Hematopoietic multipotent progenitor cell treated with erythropoietin and hydrocortisone succinate and interleukin-3 and kit ligand, for 6 days (in vitro differentiated cells): Measurements from ENCODE around the gene PAX6.

Experiments
- DNase-seq: peaks from one replicate; pipeline ENCODE4 v3.0.0-alpha.2; 2015

Gene PAX6

GRCh38 chr11:31796499-31797189, 14.5 kb downstream of the PAX6 start:
- no peak for DNase-seq

GRCh38 chr11:31795706-31796498, 15.2 kb downstream of the PAX6 start:
- no peak for DNase-seq

DNA sequence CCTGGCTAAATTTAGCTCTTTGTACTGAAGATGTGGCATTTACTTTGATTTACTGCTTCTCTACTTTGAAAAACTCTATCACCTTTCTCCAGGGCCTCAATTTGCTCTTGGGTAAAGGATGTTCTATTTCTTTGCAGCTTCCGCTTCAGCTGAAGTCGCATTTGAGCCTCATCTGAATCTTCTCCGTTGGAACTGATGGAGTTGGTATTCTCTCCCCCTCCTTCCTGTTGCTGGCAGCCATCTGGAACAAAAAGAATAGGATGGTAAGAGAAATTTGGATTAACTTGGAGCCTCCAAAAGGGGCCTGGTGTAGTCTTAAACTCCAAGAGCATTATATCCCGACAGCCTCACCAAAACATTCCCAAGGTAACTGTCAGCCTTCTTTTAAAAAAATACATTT, 16.6 kb downstream of the PAX6 start:
- no peak for DNase-seq

DNA sequence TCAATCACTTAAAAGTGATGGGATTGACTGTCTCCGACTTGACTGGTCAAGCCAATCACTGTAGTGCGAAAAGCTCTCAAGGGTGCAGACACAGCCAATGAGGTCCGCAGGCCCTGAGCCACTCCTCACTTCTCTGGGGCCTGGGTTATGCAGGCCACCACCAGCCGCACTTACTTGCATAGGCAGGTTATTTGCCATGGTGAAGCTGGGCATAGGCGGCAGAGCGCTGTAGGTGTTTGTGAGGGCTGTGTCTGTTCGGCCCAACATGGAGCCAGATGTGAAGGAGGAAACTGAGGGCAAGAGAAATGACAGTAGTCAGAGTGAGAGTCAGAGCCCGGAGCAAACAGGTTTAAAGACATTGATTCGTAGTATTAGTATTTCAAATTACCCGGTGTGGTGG, 17.9 kb downstream of the PAX6 start:
- DNase-seq, result no peak

- no peak for DNase-seq
Observed at GRCh38 chr11:31792456-31792855, 18.7 kb downstream of the PAX6 start.

DNA sequence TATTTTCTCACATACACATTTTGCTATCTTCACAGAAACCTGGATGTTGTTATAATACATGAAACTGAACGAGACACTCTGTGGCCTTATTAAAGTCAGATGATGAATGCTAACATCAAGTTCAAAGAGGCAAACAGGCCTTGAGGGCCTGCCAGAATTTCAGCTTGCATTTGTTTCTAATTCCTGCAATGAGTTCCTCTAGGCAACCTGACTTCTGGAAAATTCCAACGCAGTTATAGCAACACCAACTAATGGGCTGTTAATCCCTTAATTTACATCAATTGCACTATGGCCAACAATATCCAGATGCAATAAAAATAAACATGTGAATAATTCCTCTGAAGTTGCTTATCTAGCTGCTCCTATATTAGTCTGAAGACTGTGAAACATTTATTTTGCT, 19.1 kb downstream of the PAX6 start:
- DNase-seq, result no peak

GRCh38 chr11:31790649-31791048, 20.5 kb downstream of the PAX6 start:
- DNase-seq, result no peak

GRCh38 chr11:31788085-31788484, 23.0 kb downstream of the PAX6 start:
- no peak for DNase-seq

GRCh38 chr11:31786996-31787685, 24.0 kb downstream of the PAX6 start:
- DNase-seq, result no peak

- no peak for DNase-seq
Observed at GRCh38 chr11:31784611-31785010, 26.5 kb downstream of the PAX6 start.

DNA sequence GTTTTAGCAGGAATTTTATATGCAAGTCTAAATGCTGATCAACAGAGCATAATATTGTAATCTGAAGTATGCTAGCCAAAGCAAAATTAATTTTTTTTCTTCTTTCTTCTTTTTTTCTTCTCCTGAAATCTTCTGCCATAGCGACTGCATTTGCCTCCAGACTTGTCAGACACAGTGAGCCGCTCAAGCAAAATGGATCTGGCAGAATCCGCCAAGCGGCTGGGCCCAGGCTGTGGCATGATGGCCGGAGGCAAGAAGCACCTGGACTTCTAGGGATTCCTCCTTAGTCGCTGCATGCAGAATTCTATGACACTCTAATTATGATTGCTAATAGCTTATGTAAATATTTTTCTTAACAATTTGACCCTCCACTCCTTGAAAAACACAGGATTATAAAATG, 27.9 kb downstream of the PAX6 start:
- no peak for DNase-seq

DNA sequence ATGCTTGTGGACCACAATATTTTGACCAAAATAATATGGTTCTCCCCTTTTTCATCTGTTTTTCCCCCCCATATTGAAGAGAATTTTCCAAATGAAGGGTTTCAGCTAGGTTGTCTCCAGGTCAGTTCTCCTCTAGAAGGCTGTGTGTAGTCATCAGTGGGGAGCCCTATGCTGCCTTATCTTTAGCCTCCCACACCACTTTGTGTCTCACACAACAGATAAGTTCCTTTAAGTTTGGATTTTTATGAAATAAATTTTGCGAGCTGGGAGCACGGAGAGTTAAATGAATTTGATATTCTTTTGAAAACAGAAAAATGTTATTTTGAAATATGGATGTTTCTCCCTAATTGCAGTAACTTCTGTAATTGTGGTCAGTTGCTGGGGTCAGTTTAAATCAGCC, 28.9 kb downstream of the PAX6 start:
- no peak for DNase-seq

- no peak for DNase-seq
Observed at GRCh38 chr11:31780480-31780971, 30.6 kb downstream of the PAX6 start.

GRCh38 chr11:31780078-31780477, 31.0 kb downstream of the PAX6 start:
- DNase-seq, result no peak

DNA sequence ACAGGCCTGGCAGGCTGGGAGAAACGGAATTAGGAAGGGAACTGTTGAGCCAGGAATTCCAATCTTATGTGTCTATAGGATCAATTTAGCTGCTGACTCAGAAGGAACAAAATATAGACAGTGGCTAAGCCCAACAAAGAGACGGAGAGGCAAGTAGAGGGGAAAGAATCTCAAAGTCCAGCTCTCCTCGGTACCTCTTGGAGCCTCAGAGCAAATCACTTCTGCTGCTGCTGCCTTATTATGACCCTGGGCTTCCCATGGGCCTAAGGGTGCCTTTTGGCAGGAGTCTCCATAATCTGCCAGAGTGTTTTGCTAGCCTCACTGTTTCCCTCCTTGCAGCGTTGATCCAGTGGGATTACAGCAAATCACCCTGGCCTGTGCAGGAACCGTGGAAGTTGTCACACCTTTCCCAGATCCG, 31.7 kb downstream of the PAX6 start:
- DNase-seq, result no peak

- no peak for DNase-seq
Observed at GRCh38 chr11:31772412-31772811, 38.7 kb downstream of the PAX6 start.

DNA sequence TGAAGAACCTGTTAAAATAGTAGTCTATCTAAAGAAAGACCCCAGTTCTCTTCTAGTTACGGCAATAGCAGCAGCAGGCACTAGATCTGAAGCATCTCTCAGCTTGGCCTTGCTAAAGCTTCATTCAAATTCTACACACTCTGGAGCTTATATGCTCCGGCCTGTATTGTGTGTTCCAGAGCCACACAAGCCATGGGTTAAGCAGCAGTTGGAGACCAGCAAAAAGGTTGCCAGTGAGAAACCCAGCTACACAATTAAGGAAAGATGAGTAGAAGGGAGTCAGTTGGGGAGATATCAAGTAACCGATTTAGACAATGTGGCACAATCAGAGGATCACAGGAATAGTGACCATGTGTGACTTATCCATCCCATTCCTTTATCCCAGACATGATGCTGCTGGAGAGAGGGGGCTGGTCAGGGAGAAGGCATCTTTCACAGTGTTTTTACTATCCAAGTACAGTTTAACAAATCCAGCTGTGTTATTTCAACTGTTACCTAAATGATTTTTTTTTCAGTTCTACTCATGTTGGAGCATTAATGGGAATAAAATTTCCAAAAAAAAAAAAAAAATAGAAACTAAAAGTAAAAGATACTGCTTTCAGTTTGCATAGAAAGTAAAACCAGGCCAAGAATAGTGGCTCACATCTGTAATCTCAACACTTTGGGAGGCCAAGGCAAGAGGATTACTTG, 41.0 kb downstream of the PAX6 start:
- DNase-seq, result no peak

- no peak for DNase-seq
Observed at GRCh38 chr11:31768749-31769640, 42.1 kb downstream of the PAX6 start.

GRCh38 chr11:31767685-31768084, 43.4 kb downstream of the PAX6 start:
- no peak for DNase-seq

DNA sequence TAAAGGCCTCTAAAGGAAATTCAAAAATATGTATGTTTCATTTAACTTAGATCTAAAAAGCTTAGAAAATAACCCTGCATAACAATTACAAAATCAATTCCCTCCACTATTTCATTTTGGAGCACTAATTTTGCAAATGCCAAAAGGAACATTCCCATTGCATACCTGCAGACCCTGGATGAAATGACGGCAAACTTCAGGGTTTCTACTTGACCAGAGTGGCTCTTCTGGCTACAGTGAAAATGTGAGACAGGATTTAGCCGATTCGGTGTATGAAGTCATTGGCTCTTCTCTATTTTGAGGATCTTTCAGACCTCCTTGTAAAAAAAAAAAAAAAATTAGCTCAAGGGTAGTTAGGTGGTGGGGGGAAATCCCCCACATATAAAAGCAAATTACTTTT, 44.1 kb downstream of the PAX6 start:
- no peak for DNase-seq

DNA sequence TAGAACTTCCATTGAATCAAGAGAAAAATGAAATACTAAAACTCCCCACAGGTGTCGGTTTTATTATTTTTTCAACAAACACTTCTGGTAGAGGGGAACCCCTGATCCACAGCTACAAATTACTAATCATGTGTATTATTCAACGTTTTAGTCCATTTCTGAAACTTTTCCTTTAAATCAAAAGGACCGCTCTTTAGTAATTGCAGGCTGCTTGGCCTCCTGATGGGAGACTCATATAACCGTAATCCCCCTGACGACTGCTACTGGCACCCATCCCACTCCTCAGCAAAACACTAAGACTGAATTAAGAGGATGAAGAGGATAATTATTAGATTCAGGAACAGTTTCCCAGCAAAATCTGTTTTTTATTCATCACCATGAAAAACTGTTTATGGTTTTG, 46.4 kb downstream of the PAX6 start:
- no peak for DNase-seq

- no peak for DNase-seq
Observed at GRCh38 chr11:31764261-31764660, 46.9 kb downstream of the PAX6 start.
